ENCODE results near the gene STYXL2.
A peak's percentile ranks its signal among the peaks of the same experiment; 100 is the strongest.

STYXL2 gene

DNA sequence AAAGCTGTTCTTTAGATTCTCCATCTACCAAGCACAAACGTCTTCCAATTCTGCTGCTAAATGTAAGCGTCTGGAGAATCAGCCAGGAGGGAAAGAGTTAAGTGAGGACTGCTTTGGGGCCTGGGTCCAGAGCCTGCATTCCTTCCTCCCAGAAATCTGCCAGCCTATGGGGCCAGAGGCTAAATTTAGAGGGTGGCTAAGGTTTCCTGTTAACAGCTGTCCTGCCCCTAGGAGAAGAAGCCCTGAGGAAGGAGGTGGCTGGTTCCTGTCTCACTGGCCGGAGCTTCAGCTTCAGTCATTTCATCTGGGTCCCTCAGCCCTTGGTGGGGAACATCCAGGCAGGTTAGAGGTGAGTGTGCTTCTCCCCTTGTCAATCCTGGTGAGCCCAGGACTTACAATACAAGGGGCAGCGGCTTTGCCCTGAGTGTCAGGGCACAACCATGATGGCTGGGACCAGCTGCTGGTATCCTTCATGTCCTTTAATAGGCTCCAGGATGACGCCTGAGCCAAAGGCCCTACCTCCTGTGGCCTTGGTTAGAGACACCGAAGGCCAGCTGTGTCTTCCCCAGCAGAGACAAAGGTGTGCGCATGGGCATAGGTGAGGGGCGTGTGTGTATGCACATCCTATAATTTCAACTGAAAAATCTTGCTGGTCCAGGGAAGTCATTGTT, at the start of gene STYXL2:
STYXL2 (plus strand) TSS at position 230 of the 671 bp plus-strand sequence. CDS start 775 bp downstream, outside the sequence.
- no peak for DNase-seq (ENCODE audit: low spot score)

DNA sequence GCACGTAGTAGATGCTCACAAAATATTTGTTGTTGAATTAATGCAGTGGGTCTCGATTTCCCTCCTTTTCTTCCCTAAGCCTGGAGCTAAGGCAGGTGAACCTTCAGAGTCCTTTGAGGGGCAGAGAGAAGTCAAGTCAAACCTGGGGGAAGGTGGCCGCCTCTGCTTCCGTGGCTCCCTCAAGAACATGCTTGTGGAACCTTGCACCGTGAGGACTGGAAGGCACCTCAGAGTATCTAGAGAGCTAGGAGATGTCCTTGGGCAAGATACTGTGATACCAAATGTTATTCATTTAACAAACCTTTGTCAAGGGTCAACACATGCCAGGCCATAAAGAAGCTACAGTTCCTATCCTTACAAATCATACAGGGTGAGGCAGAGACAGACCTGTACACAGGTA, 42.0 kb upstream of the STYXL2 start:
- no peak for DNase-seq (ENCODE audit: low spot score)

DNA sequence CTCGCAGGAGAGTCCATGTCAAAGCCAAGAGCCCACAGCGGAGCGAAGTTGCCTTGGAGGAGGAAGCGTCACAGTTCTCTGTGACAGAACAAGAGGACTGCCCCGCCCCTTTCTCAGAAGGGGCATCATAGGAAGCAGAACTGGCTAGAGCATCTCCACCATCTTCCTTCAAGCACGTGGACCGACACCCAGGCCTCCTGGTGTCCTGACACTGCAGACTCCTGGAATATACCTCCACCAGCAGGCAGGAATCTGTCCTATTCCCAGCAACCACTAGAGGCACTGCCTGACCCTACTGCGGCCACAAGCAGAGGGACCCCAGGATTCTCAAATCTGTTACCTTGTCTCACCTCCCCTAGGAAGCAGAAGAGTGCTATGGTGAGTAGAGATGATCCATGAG, 41.5 kb upstream of the STYXL2 start:
- DNase-seq (ENCODE audit: low spot score): peak; percentile 51

- no peak for DNase-seq (ENCODE audit: low spot score)
These were observed 39.3 kb upstream of the STYXL2 start for GRCh38 chr1:167054531-167054930.

GRCh38 chr1:167054946-167055630, 38.8 kb upstream of the STYXL2 start:
- DNase-seq (ENCODE audit: low spot score): no peak

DNA sequence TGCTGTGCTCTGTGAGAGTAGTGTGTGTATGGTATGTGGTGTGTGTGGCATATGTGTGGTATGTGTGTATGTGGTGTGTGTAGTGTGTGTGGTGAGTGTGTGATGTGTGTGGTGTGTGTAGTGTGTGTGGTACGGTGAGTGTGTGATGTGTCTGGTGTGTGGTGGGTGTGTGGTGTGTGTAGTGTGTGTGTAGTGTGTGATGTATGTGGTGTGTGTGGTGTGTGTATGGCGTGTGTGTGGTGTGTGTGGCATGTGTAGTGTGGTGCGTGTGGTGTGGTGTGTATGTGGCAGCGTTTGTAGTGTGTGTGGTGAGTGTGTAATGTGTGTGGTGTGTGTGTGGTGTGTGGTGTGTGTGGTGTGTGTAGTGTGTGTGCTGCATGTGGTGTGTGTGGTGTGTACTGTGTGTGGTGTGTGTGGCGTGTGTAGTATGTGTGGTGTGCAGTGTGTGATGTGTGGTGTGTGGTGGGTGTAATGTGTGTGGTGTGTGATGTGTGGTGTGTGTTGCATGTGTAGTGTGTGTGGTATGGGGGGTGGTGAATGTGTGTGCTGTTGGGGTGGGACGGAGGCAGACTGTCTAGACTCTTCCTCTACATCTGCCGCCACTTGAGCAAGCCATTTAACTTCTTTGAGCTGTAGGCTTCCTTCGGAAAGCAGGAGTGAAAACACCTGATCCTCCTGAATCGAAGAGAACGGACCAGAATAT, 37.2 kb upstream of the STYXL2 start:
- no peak for DNase-seq (ENCODE audit: low spot score)

DNA sequence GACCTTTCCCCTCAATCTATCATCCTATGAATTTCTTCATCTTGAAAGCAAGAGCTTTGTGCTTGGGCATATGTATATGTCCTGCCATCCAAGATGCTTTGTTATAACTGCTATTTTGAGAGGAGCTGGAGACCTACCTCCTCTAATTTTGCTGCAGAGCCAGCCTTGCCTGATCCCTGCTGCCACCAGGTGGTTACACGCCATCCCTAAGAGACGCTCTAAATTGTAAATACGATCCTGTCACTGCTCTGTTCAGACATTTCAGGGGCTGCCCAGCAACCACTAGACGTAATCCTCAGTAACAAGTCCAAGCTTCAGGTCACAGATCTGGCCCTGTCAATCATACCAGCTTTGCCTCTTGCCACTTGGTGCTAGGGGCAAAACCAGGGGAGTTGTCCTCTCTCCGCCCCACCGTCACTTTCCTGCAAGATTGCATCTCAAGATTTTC, 36.6 kb upstream of the STYXL2 start:
- DNase-seq (ENCODE audit: low spot score): peak; percentile 41

GRCh38 chr1:167059045-167059808, 34.6 kb upstream of the STYXL2 start:
- DNase-seq (ENCODE audit: low spot score): peak; percentile 57

- DNase-seq (ENCODE audit: low spot score): no peak
These were observed 34.1 kb upstream of the STYXL2 start for GRCh38 chr1:167059809-167060107.

DNA sequence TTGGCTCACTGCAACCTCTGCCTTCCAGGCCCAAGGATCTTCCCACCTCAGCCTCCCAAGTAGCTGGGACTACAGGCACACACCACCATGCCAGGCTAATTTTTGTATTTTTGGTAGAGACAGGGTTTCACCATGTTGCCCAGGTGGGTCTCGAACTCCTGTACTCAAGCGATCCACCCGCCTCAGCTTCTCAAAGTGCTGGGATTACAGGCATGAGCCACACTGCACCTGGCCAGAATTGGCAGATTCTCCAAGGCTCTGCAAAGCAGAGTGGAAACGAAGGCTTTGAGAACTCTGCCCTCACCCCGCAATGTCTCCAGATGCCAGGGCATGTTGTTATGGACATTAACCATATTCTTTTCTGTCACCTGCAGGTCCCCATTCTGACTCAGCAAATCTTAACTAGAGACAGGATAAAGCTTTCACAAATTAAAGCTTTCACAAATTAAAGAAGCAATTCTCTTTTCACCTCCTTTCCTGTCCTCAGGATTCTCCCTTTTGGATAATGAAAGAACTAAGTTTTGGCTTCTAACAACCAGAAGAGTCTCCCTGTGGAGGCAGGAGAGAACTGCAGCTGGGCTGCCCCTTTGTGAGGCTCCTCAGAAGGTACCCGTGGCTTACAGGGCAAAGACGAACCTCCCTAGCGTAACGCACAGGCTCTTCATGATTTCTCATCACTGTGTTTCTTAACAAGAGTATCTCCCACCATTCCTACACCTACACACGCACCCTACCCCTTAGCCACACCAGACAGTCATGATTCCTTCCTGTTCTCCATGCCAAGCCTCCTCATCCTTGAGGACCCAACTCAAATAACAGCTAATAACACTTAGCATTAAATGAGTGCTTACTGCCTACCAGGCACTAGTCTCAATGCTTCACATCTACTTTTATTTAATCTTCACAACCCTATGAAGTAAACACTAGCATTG, 33.5 kb upstream of the STYXL2 start:
- DNase-seq (ENCODE audit: low spot score): no peak

DNA sequence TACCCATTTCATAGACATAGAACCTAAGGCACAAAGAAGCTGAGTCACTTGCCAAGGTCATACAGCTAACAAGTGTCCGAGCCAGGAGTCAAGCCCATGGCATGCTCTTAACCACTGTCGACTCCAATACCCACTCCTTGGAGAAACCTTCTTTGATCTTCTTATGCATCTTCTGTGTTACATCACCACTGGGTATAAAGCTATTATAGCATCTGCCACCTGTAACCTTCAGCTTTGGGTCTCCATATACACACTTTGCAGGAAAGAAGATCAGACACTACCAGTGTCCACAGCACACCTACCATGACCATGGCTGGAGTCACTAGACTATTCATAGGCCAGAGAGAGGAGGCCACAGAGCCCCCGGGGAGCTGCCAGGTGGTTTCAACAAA, 32.8 kb upstream of the STYXL2 start:
- no peak for DNase-seq (ENCODE audit: low spot score)

- no peak for DNase-seq (ENCODE audit: low spot score)
These were observed 29.3 kb upstream of the STYXL2 start for GRCh38 chr1:167064621-167065020.

- DNase-seq (ENCODE audit: low spot score): no peak
These were observed 28.4 kb upstream of the STYXL2 start for GRCh38 chr1:167065471-167065870.

DNA sequence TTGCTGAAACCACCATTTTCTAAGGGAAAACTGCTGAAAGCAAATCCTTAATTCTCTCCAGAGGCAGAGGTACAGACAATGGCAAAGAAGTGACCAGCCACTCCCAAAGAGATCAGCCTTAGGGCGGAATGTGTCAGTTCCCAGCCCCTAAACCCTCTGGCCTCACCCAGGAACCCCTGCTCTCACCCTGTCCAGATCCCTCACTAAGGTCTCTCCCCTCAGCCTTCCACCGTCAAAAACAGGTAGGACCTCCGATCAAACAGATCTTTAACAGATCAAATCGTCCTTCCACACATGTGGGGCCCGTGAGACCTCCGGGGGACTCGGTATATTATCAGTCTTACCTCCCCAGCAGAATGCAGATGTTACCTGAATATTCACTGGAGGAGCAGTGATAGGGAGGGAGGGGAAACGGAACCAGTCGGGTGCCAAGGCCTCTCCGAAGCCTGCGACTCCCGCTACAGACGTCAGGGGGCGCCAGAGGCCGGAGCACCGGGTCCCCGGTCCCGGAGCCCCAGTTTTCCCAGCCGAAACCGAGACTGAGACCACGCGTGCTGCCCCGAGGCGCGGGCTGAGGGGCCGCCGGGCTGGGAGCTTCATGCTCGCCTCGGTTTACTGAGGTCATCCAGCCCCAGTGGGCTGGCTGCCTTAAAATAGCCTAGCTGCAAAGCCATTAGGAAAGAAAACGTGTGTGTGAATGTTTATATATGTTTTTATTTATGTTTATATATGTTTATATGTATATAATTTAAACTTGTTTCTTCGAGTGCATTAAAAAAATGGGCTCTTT, 27.3 kb upstream of the STYXL2 start:
- peak; percentile 75 for DNase-seq (ENCODE audit: low spot score)

DNA sequence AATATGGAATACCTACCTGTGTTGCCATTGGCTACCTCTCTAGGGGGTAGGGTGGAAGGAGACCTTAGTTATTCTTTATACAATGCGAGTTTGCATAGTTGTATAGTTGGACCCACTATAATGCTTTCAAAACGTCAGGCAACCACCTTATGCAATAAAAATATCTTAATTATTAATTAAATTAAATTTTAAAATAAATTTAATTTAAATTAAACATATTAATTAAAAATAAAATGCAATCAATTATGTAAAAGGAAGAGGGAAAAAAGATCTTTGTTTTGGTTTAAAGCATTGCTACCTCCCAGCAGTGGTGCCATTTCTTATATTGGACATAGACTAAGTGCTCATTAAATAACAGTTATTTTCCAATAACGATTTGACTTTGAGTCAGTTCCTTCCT, 26.0 kb upstream of the STYXL2 start:
- no peak for DNase-seq (ENCODE audit: low spot score)

DNA sequence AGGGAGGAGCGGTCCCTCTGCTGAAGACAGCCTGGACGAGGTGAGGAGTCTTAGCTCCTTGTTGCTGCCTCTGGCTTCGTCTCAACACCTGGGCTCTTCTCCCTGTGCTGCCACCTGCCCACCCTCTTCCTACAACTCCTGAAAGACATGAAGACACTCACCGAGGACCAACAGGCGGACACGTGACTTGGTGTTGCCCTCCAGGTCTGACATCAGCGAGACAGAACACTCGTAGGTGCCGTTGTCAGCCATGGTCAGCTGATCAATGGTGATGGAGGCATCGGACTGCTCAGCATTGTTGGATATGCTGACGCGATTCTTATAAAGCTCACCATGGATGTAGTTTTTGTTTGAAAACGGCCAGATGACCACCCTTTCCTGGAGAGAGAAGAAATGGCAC, 25.1 kb upstream of the STYXL2 start:
- DNase-seq (ENCODE audit: low spot score): no peak

GRCh38 chr1:167071286-167071685, 22.6 kb upstream of the STYXL2 start:
- DNase-seq (ENCODE audit: low spot score): no peak

DNA sequence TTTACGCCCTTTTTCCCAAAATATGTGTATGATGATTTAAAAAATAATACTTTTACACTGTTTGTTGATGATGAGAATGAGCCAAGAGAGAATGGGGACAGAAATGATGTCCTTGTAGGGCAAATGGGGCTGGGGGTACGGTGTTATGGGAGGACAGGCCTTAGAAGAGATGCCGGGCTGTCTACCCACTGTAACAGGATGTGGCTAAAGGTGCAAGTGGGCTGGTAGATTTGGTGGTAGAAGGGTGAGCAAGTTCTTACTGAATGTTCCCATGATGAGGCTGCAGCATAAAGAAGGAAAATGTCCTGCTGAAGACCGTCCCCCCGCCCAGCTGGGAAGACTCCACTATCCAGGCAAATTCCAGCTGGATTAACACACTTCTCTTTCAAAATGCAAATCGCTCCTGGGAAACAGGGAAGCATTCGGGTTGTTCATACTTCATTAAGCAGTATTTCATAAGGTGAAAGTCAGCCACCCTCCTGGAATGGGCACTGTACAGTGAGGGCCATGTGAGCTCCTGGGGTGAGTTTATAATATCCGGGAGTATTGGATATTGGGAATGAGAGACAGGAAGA, 17.7 kb upstream of the STYXL2 start:
- DNase-seq (ENCODE audit: low spot score): no peak

DNA sequence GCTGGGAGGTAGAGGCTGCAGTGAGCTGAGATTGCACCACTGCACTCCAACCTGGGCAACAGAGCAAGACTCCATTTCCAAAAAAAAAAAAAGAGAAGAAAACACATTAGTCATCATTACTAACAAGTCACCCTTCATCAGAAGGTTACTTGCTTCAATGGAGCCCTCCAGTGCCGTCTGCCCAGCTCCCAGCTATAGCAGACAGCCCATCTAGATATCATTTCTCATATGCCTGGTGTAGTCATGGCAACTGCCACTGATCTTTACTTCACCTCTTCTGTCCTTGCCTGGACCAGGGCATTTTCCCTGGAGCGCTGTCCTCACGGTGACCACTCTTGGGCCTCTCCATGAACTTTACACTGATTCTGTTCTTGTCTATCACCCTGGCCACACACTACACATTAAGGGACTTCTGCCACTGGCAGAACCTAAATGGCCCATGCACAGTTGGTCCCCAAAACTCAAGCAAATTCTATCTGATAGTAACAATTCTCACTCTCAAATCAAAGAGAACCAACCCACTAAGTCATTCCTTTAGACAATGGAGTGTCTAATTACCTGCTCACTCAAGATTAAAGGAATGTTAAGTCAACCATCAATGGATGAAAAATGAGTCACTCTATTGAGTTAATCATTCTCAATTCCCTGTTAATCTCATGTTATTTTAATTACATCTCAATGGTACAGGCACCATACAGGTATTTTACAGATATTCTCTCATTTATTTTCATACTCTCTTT, 16.6 kb upstream of the STYXL2 start:
- no peak for DNase-seq (ENCODE audit: low spot score)

- DNase-seq (ENCODE audit: low spot score): no peak
These were observed 16.0 kb upstream of the STYXL2 start for GRCh38 chr1:167077868-167078210.

Measured in HuH-7 (cell line).